ENCODE results near the gene CAD. TPM values are rescaled to one million over a fixed set of nuclear protein-coding genes. Genes with fewer than 3 reads are reported as not detected.

CAD gene
- total and polyA plus RNA-seq, 9 of the 15 experiments (the other 6 are each of a cell fraction or from before 2014, with no cell fraction given): 7.5 to 126 (median 33.7) TPM

DNA sequence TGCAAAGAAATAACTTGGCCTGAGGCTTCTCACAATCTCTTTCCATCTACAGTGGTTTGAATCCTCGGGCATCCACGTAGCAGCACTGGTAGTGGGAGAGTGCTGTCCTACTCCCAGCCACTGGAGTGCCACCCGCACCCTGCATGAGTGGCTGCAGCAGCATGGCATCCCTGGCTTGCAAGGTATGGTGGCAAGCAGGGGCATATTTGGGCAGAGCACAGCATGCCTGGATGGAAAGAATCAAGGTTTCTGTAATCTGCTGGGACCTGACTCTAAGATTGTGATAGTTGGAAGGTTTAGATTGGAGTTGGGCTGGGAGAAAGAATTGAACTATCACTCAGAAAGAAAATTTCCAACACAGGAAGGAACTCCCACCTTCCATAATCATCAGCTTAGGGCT, 4.0 kb downstream of the CAD start:
- H3K9me1 ChIP-seq (ENCODE audit: control insufficient read depth, insufficient read depth, low read length): peaks cover 3% of the 10 kb centered on the region
- no TSS peak for BruUV-seq (replicated peaks)

More for the DNA sequence above, 4.0 kb downstream of the CAD start:
- FAIRE-seq: no peak
- Histone ChIP-seq H4K20me1 (replicated peaks; ENCODE audit: control insufficient read depth, insufficient read depth, low read length) (no peaks in the 10 kb centered on the region), H3K9ac (ENCODE audit: insufficient read depth in 1 of 2, low read depth in 2 of 2, low read length in 2 of 2) (peak overlapping the region in 1 of 2 experiments; percentile 57; a peak in 1 of 4 replicates), H3K27ac (ENCODE audit: extremely low read depth, low read depth, low read length) (no peak overlapping the region), H3K36me3 (ENCODE audit: control insufficient read depth, insufficient read depth, low read length) (peaks cover 89% of the 10 kb centered on the region), H3K9me3 (replicated peaks; ENCODE audit: control insufficient read depth, insufficient read depth, low read depth, low read length) (no peaks in the 10 kb centered on the region), H2AFZ (ENCODE audit: low read depth, low read length) (no peak overlapping the region), H3K79me2 (ENCODE audit: control insufficient read depth, insufficient read depth, low read length) (peaks cover 40% of the 10 kb centered on the region), H3K4me2 (ENCODE audit: insufficient read depth, low read length) (no peak overlapping the region), H3K27me3 (ENCODE audit: control insufficient read depth in 2 of 2, insufficient read depth in 2 of 2, low read length in 2 of 2) (no peaks in the 10 kb centered on the region), H3K4me3 (no peak overlapping the region), H3K4me1 (replicated peaks in 1 of 2; ENCODE audit: control insufficient read depth in 2 of 2, insufficient read depth in 2 of 2, low read length in 2 of 2) (peaks cover 19% of the 10 kb centered on the region in 2 experiments; a peak in 4 of 5 replicates)
- in situ Hi-C loops (cut with MboI) (no loop called here), intact Hi-C loops (cut with micrococcal nuclease) (no loop called here)
- CTCF ChIA-PET (ENCODE audit: low intra/inter-chr PET ratio): no interaction called here
- no peak for DNase-seq (ENCODE audit: extremely low read depth in 1 of 4, low spot score in 3 of 4)
- TF ChIP-seq, protein P1, sequence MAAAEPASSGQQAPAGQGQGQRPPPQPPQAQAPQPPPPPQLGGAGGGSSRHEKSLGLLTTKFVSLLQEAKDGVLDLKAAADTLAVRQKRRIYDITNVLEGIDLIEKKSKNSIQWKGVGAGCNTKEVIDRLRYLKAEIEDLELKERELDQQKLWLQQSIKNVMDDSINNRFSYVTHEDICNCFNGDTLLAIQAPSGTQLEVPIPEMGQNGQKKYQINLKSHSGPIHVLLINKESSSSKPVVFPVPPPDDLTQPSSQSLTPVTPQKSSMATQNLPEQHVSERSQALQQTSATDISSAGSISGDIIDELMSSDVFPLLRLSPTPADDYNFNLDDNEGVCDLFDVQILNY (CRISPR knock-in tag; IDR thresholded peaks at IDR 0.05): no peak
- TF ChIP-seq, protein P2, sequence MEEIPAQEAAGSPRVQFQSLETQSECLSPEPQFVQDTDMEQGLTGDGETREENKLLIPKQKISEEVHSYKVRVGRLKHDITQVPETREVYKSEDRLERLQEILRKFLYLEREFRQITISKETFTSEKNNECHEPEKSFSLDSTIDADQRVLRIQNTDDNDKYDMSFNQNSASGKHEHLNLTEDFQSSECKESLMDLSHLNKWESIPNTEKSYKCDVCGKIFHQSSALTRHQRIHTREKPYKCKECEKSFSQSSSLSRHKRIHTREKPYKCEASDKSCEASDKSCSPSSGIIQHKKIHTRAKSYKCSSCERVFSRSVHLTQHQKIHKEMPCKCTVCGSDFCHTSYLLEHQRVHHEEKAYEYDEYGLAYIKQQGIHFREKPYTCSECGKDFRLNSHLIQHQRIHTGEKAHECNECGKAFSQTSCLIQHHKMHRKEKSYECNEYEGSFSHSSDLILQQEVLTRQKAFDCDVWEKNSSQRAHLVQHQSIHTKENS (CRISPR knock-in tag; IDR thresholded peaks at IDR 0.05): no peak
- no peak for TF ChIP-seq HIVEP1 (CRISPR knock-in tag; IDR thresholded peaks at IDR 0.05)
- TF ChIP-seq ZNF76 (CRISPR knock-in tag; IDR thresholded peaks at IDR 0.05; ENCODE audit: borderline replicate concordance): no peak
- POLR2A ChIA-PET: interaction anchor here (0.6 kb wide), 2 partner anchors 124 to 160 kb away, joined by 3 read pairs; no protein-coding TSS in a partner anchor
- 96% methylated on average over 3 of the region's 3 CpGs for WGBS (ENCODE audit: insufficient coverage, low coverage, missing lambda C conversion rate)
- no peak for ATAC-seq
